ENCODE measurements around the gene CLASP2.

Gene CLASP2

GRCh38 chr3:33642806-33643205 lies 75.2 kb downstream of the CLASP2 start:
- H3K27me3 Mint-ChIP-seq (ENCODE audit: low read depth): no peaks in the 10 kb centered on the region
- no peak overlapping the region for H3K4me3 Mint-ChIP-seq
- no peak for DNase-seq (ENCODE audit: low spot score)
- H3K27ac Mint-ChIP-seq: no peak overlapping the region
- peaks cover 10% of the 10 kb centered on the region for H3K4me1 Mint-ChIP-seq (ENCODE audit: low read depth)
- peaks cover 5% of the 10 kb centered on the region for H3K36me3 Mint-ChIP-seq (ENCODE audit: low read depth)
- H3K9me3 Mint-ChIP-seq: no peaks in the 10 kb centered on the region

- peaks cover 5% of the 10 kb centered on the region for H3K36me3 Mint-ChIP-seq (ENCODE audit: low read depth)
- H3K4me3 Mint-ChIP-seq: no peak overlapping the region
- H3K27ac Mint-ChIP-seq: no peak overlapping the region
- no peaks in the 10 kb centered on the region for H3K9me3 Mint-ChIP-seq
- no peak for DNase-seq (ENCODE audit: low spot score)
- H3K4me1 Mint-ChIP-seq (ENCODE audit: low read depth): peaks cover 3% of the 10 kb centered on the region
- no peaks in the 10 kb centered on the region for H3K27me3 Mint-ChIP-seq (ENCODE audit: low read depth)
Observed at GRCh38 chr3:33639889-33640288, 78.2 kb downstream of the CLASP2 start.

- peaks cover under 1% of the 10 kb centered on the region for H3K4me1 Mint-ChIP-seq (ENCODE audit: low read depth)
Observed at GRCh38 chr3:33637482-33637881, 80.6 kb downstream of the CLASP2 start.

GRCh38 chr3:33636125-33636850 lies 81.8 kb downstream of the CLASP2 start:
- no peak for DNase-seq (ENCODE audit: low spot score)
- H3K27ac Mint-ChIP-seq: no peak overlapping the region
- H3K27me3 Mint-ChIP-seq (ENCODE audit: low read depth): no peaks in the 10 kb centered on the region
- no peaks in the 10 kb centered on the region for H3K9me3 Mint-ChIP-seq
- H3K36me3 Mint-ChIP-seq (ENCODE audit: low read depth): peaks cover 2% of the 10 kb centered on the region
- H3K4me3 Mint-ChIP-seq: no peak overlapping the region
- H3K4me1 Mint-ChIP-seq (ENCODE audit: low read depth): no peaks in the 10 kb centered on the region

More at GRCh38 chr3:33637482-33637881, 80.6 kb downstream of the CLASP2 start:
- Mint-ChIP-seq H3K36me3 (ENCODE audit: low read depth) (peaks cover 2% of the 10 kb centered on the region), H3K9me3 (no peaks in the 10 kb centered on the region), H3K4me3 (no peak overlapping the region), H3K27me3 (ENCODE audit: low read depth) (no peaks in the 10 kb centered on the region), H3K27ac (no peak overlapping the region)
- no peak for DNase-seq (ENCODE audit: low spot score)

- no peak overlapping the region for H3K4me3 Mint-ChIP-seq
- H3K27ac Mint-ChIP-seq: no peak overlapping the region
Observed at GRCh38 chr3:33634262-33634661, 83.8 kb downstream of the CLASP2 start.

GRCh38 chr3:33629219-33629618 lies 88.8 kb downstream of the CLASP2 start:
- Mint-ChIP-seq H3K9me3 (no peaks in the 10 kb centered on the region), H3K27ac (no peak overlapping the region), H3K4me3 (no peak overlapping the region), H3K4me1 (ENCODE audit: low read depth) (no peaks in the 10 kb centered on the region), H3K36me3 (ENCODE audit: low read depth) (peaks cover 2% of the 10 kb centered on the region), H3K27me3 (ENCODE audit: low read depth) (no peaks in the 10 kb centered on the region)
- DNase-seq (ENCODE audit: low spot score): no peak

More at GRCh38 chr3:33634262-33634661, 83.8 kb downstream of the CLASP2 start:
- Mint-ChIP-seq H3K36me3 (ENCODE audit: low read depth) (peaks cover 2% of the 10 kb centered on the region), H3K27me3 (ENCODE audit: low read depth) (no peaks in the 10 kb centered on the region), H3K9me3 (no peaks in the 10 kb centered on the region), H3K4me1 (ENCODE audit: low read depth) (no peaks in the 10 kb centered on the region)
- no peak for DNase-seq (ENCODE audit: low spot score)

- no peaks in the 10 kb centered on the region for H3K27me3 Mint-ChIP-seq (ENCODE audit: low read depth)
- no peaks in the 10 kb centered on the region for H3K9me3 Mint-ChIP-seq
- H3K36me3 Mint-ChIP-seq (ENCODE audit: low read depth): peaks cover 11% of the 10 kb centered on the region
- DNase-seq (ENCODE audit: low spot score): no peak
- H3K27ac Mint-ChIP-seq: no peak overlapping the region
- no peaks in the 10 kb centered on the region for H3K4me1 Mint-ChIP-seq (ENCODE audit: low read depth)
- no peak overlapping the region for H3K4me3 Mint-ChIP-seq
Observed at GRCh38 chr3:33624756-33625155, 93.3 kb downstream of the CLASP2 start.

GRCh38 chr3:33613041-33613440 lies 105.0 kb downstream of the CLASP2 start:
- Mint-ChIP-seq H3K4me1 (ENCODE audit: low read depth) (no peaks in the 10 kb centered on the region), H3K36me3 (ENCODE audit: low read depth) (peaks cover 15% of the 10 kb centered on the region), H3K4me3 (no peak overlapping the region), H3K27ac (no peak overlapping the region), H3K27me3 (ENCODE audit: low read depth) (no peaks in the 10 kb centered on the region), H3K9me3 (no peaks in the 10 kb centered on the region)
- no peak for DNase-seq (ENCODE audit: low spot score)

GRCh38 chr3:33612607-33613006 lies 105.4 kb downstream of the CLASP2 start:
- no peaks in the 10 kb centered on the region for H3K9me3 Mint-ChIP-seq
- H3K4me1 Mint-ChIP-seq (ENCODE audit: low read depth): no peaks in the 10 kb centered on the region
- no peak overlapping the region for H3K4me3 Mint-ChIP-seq
- H3K36me3 Mint-ChIP-seq (ENCODE audit: low read depth): peaks cover 14% of the 10 kb centered on the region
- no peak overlapping the region for H3K27ac Mint-ChIP-seq
- no peaks in the 10 kb centered on the region for H3K27me3 Mint-ChIP-seq (ENCODE audit: low read depth)
- DNase-seq (ENCODE audit: low spot score): no peak

- Mint-ChIP-seq H3K36me3 (ENCODE audit: low read depth) (peaks cover 39% of the 10 kb centered on the region), H3K4me1 (ENCODE audit: low read depth) (no peaks in the 10 kb centered on the region), H3K27ac (no peak overlapping the region), H3K9me3 (no peaks in the 10 kb centered on the region), H3K4me3 (no peak overlapping the region), H3K27me3 (ENCODE audit: low read depth) (no peaks in the 10 kb centered on the region)
- DNase-seq (ENCODE audit: low spot score): no peak
Observed at GRCh38 chr3:33602829-33603228, 115.2 kb downstream of the CLASP2 start.

- no peak overlapping the region for H3K4me3 Mint-ChIP-seq
- no peaks in the 10 kb centered on the region for H3K9me3 Mint-ChIP-seq
- no peak overlapping the region for H3K27ac Mint-ChIP-seq
- H3K27me3 Mint-ChIP-seq (ENCODE audit: low read depth): no peaks in the 10 kb centered on the region
- DNase-seq (ENCODE audit: low spot score): no peak
- H3K36me3 Mint-ChIP-seq (ENCODE audit: low read depth): peaks cover 13% of the 10 kb centered on the region
- no peaks in the 10 kb centered on the region for H3K4me1 Mint-ChIP-seq (ENCODE audit: low read depth)
Observed at GRCh38 chr3:33597257-33597689, 120.8 kb downstream of the CLASP2 start.

- no peak overlapping the region for H3K4me3 Mint-ChIP-seq
- H3K9me3 Mint-ChIP-seq: no peaks in the 10 kb centered on the region
- no peaks in the 10 kb centered on the region for H3K4me1 Mint-ChIP-seq (ENCODE audit: low read depth)
- no peak overlapping the region for H3K27ac Mint-ChIP-seq
- H3K36me3 Mint-ChIP-seq (ENCODE audit: low read depth): peaks cover 8% of the 10 kb centered on the region
- no peak for DNase-seq (ENCODE audit: low spot score)
- no peaks in the 10 kb centered on the region for H3K27me3 Mint-ChIP-seq (ENCODE audit: low read depth)
Observed at GRCh38 chr3:33592999-33593398, 125.1 kb downstream of the CLASP2 start.

- Mint-ChIP-seq H3K36me3 (ENCODE audit: low read depth) (peaks cover 8% of the 10 kb centered on the region), H3K4me3 (no peak overlapping the region), H3K9me3 (no peaks in the 10 kb centered on the region), H3K4me1 (ENCODE audit: low read depth) (no peaks in the 10 kb centered on the region), H3K27me3 (ENCODE audit: low read depth) (no peaks in the 10 kb centered on the region), H3K27ac (no peak overlapping the region)
- DNase-seq (ENCODE audit: low spot score): no peak
Observed at GRCh38 chr3:33590541-33590940, 127.5 kb downstream of the CLASP2 start.

- no peak for DNase-seq (ENCODE audit: low spot score)
- no peaks in the 10 kb centered on the region for H3K9me3 Mint-ChIP-seq
- H3K4me1 Mint-ChIP-seq (ENCODE audit: low read depth): no peaks in the 10 kb centered on the region
- H3K4me3 Mint-ChIP-seq: no peak overlapping the region
- peaks cover 16% of the 10 kb centered on the region for H3K36me3 Mint-ChIP-seq (ENCODE audit: low read depth)
- H3K27me3 Mint-ChIP-seq (ENCODE audit: low read depth): no peaks in the 10 kb centered on the region
- H3K27ac Mint-ChIP-seq: no peak overlapping the region
Observed at GRCh38 chr3:33586402-33586801, 131.7 kb downstream of the CLASP2 start.

- H3K27me3 Mint-ChIP-seq (ENCODE audit: low read depth): no peaks in the 10 kb centered on the region
- peaks cover 9% of the 10 kb centered on the region for H3K36me3 Mint-ChIP-seq (ENCODE audit: low read depth)
- no peaks in the 10 kb centered on the region for H3K9me3 Mint-ChIP-seq
- H3K27ac Mint-ChIP-seq: no peak overlapping the region
- H3K4me3 Mint-ChIP-seq: no peak overlapping the region
- no peak for DNase-seq (ENCODE audit: low spot score)
- no peaks in the 10 kb centered on the region for H3K4me1 Mint-ChIP-seq (ENCODE audit: low read depth)
Observed at GRCh38 chr3:33582234-33582633, 135.8 kb downstream of the CLASP2 start.

Data from T-helper 2 cell treated with Interferon-gamma antibody and Interleukin-4, amounts not matched to agents 5 μg/mL and 100 μg/mL, for 36 hours (primary cell).